HFFc6 (cell line): Measurements from ENCODE around the gene IGSF3. TPM values are rescaled to one million over a fixed set of nuclear protein-coding genes. Genes with fewer than 3 reads are reported as not detected.
"Not testable (repeated sequence)": the region's sequence is repeated elsewhere in the genome, so short reads cannot be mapped to it uniquely, and the experiment has no call there.

Experiments
- DNase-seq: peaks from one replicate; pipeline ENCODE4 v3.0.0-alpha.2; 2018
- H3K27ac Mint-ChIP-seq: 2 replicates; pipeline ENCODE4 v1.8.0; 2020; ENCODE audit warnings: mild to moderate bottlenecking, mixed read lengths
- H3K27me3 Mint-ChIP-seq: 2 replicates; pipeline ENCODE4 v1.8.0; 2021; ENCODE audit warnings: mild to moderate bottlenecking, moderate library complexity, mixed read lengths; ENCODE audit not compliant: insufficient read depth
- H3K36me3 Mint-ChIP-seq: 2 replicates; pipeline ENCODE4 v1.8.0; 2021; ENCODE audit warnings: low read depth, mixed read lengths
- H3K4me1 Mint-ChIP-seq: 2 replicates; pipeline ENCODE4 v1.8.0; 2020; ENCODE audit warnings: low read depth, mixed read lengths
- H3K4me3 Mint-ChIP-seq: 2 replicates; pipeline ENCODE4 v1.8.0; 2020; ENCODE audit warnings: mild to moderate bottlenecking, moderate library complexity, mixed read lengths
- H3K9me3 Mint-ChIP-seq: 2 replicates; pipeline ENCODE4 v1.8.0; 2020; ENCODE audit warnings: mild to moderate bottlenecking, mixed read lengths
- total RNA-seq, 6 experiments: library from RNA; stranded (reverse); fragmentation: NEBNext Ultra II Directional; extraction: Animal tissue kit (Norgen Biotek cat#: 25700); gene quantifications; 2 replicates in 1 of 6; 3 replicates in 5 of 6; pipeline ENCODE4 v1.2.3, GENCODE V29; 2021

IGSF3 gene
- total RNA-seq, 6 experiments from 2014 or later: not detected

- H3K27me3 Mint-ChIP-seq: peaks cover 21% of the 10 kb centered on the region
- not testable (repeated sequence) for H3K9me3 Mint-ChIP-seq, H3K36me3 Mint-ChIP-seq, H3K27ac Mint-ChIP-seq, H3K4me3 Mint-ChIP-seq, DNase-seq
- peaks cover 13% of the 10 kb centered on the region; the same call in 1 of the 2 replicates for H3K4me1 Mint-ChIP-seq
These were observed 21.5 kb downstream of the IGSF3 start for GRCh38 chr1:116645802-116646672.

- not testable (repeated sequence) for H3K36me3 Mint-ChIP-seq, DNase-seq, H3K9me3 Mint-ChIP-seq, H3K4me3 Mint-ChIP-seq, H3K27ac Mint-ChIP-seq
- H3K4me1 Mint-ChIP-seq: peaks cover 13% of the 10 kb centered on the region; the same call in 1 of the 2 replicates
- H3K27me3 Mint-ChIP-seq: peaks cover 21% of the 10 kb centered on the region
These were observed 22.5 kb downstream of the IGSF3 start for GRCh38 chr1:116644993-116645392.

GRCh38 chr1:116644096-116644495 is 23.4 kb downstream of the IGSF3 start:
- H3K27me3 Mint-ChIP-seq: peaks cover 14% of the 10 kb centered on the region
- H3K4me1 Mint-ChIP-seq, H3K27ac Mint-ChIP-seq, H3K4me3 Mint-ChIP-seq, DNase-seq, H3K9me3 Mint-ChIP-seq, H3K36me3 Mint-ChIP-seq: not testable (repeated sequence)

- not testable (repeated sequence) for H3K9me3 Mint-ChIP-seq, H3K4me3 Mint-ChIP-seq, H3K36me3 Mint-ChIP-seq, H3K27ac Mint-ChIP-seq, H3K4me1 Mint-ChIP-seq
- peaks cover 12% of the 10 kb centered on the region for H3K27me3 Mint-ChIP-seq
- DNase-seq: peak; percentile 28
These were observed 24.2 kb downstream of the IGSF3 start for GRCh38 chr1:116643281-116643751.

- peaks cover 13% of the 10 kb centered on the region for H3K27me3 Mint-ChIP-seq
- not testable (repeated sequence) for H3K9me3 Mint-ChIP-seq, H3K36me3 Mint-ChIP-seq, DNase-seq, H3K27ac Mint-ChIP-seq, H3K4me1 Mint-ChIP-seq, H3K4me3 Mint-ChIP-seq
These were observed 24.9 kb downstream of the IGSF3 start for GRCh38 chr1:116642311-116643280.

GRCh38 chr1:116637583-116637982 is 29.9 kb downstream of the IGSF3 start:
- DNase-seq, H3K9me3 Mint-ChIP-seq: not testable (repeated sequence)

GRCh38 chr1:116636584-116636983 is 30.9 kb downstream of the IGSF3 start:
- not testable (repeated sequence) for H3K9me3 Mint-ChIP-seq, H3K4me1 Mint-ChIP-seq, H3K36me3 Mint-ChIP-seq, H3K4me3 Mint-ChIP-seq, H3K27ac Mint-ChIP-seq, H3K27me3 Mint-ChIP-seq, DNase-seq

More at GRCh38 chr1:116637583-116637982, 29.9 kb downstream of the IGSF3 start:
- H3K4me1 Mint-ChIP-seq, H3K36me3 Mint-ChIP-seq, H3K27ac Mint-ChIP-seq, H3K27me3 Mint-ChIP-seq, H3K4me3 Mint-ChIP-seq: not testable (repeated sequence)

GRCh38 chr1:116634386-116634785 is 33.1 kb downstream of the IGSF3 start:
- not testable (repeated sequence) for H3K4me3 Mint-ChIP-seq, H3K4me1 Mint-ChIP-seq, H3K27ac Mint-ChIP-seq, DNase-seq, H3K9me3 Mint-ChIP-seq, H3K27me3 Mint-ChIP-seq, H3K36me3 Mint-ChIP-seq

GRCh38 chr1:116631996-116632925 is 35.3 kb downstream of the IGSF3 start:
- not testable (repeated sequence) for DNase-seq, H3K27me3 Mint-ChIP-seq, H3K36me3 Mint-ChIP-seq, H3K4me1 Mint-ChIP-seq, H3K9me3 Mint-ChIP-seq, H3K4me3 Mint-ChIP-seq, H3K27ac Mint-ChIP-seq

- not testable (repeated sequence) for H3K27ac Mint-ChIP-seq, DNase-seq, H3K36me3 Mint-ChIP-seq, H3K4me3 Mint-ChIP-seq, H3K9me3 Mint-ChIP-seq, H3K4me1 Mint-ChIP-seq
- H3K27me3 Mint-ChIP-seq: peaks cover 10% of the 10 kb centered on the region
These were observed 36.0 kb downstream of the IGSF3 start for GRCh38 chr1:116631554-116631953.
